Right atrium auricular region (tissue), 2 donors: ENCODE measurements around the gene CDC45. TPM values are rescaled to one million over a fixed set of nuclear protein-coding genes. Genes with fewer than 3 reads are reported as not detected.

Source experiments
- DNase-seq: peaks from one replicate; pipeline ENCODE4 v3.0.0-alpha.2; 2019; ENCODE audit warnings: low spot score
- H3K27ac ChIP-seq, 2 donors: fragments of 200-600 bp; sonication (generic); 1 replicate in 1 of 2; 2 replicates in 1 of 2; pipeline ENCODE4 v1.5.1; 2016 to 2019
- H3K27me3 ChIP-seq, 2 donors: fragments of 200-600 bp; sonication (generic); one replicate each; pipeline versions ENCODE4 v1.5.1 to v1.6.0; 2017 to 2019
- H3K36me3 ChIP-seq: fragments of 200-600 bp; sonication (generic); one replicate; pipeline ENCODE4 v1.5.1; 2016
- H3K4me1 ChIP-seq, 2 donors: fragments of 200-600 bp; sonication (generic); one replicate each; pipeline versions ENCODE4 v1.5.1 to v1.6.0; 2017 to 2019
- H3K4me3 ChIP-seq, 2 donors: fragments of 200-600 bp; sonication (generic); 1 replicate in 1 of 2; 2 replicates in 1 of 2; pipeline ENCODE4 v1.5.1; 2017 to 2019; ENCODE audit warnings: mild to moderate bottlenecking in 1 of 2, moderate library complexity in 1 of 2
- H3K9me3 ChIP-seq, 2 donors: fragments of 200-600 bp; sonication (generic); one replicate each; pipeline ENCODE4 v1.5.1; 2019
- total RNA-seq, 2 donors: library from RNA; depleted of rRNA; stranded (reverse); fragments of >200 nt; gene quantifications; one replicate each; pipeline ENCODE4 v1.1.0, GENCODE V29; 2016
- TF ChIP-seq, protein P1 (sequence below), 2 donors: fragments of 200-600 bp; sonication (generic); IDR thresholded peaks; one replicate each; pipeline ENCODE4 v1.5.1; 2019; ENCODE audit warnings: antibody characterized with exemption in 2 of 2

CDC45 gene
- total RNA-seq, 2 donors from 2014 or later: 3.3 TPM; not detected in 1

- Histone ChIP-seq H3K9me3 (no peaks in the 10 kb centered on the region), H3K27me3 (no peaks in the 10 kb centered on the region), H3K27ac (no peak overlapping the region), H3K4me3 (no peak overlapping the region), H3K36me3 (peaks cover 57% of the 10 kb centered on the region), H3K4me1 (no peaks in the 10 kb centered on the region)
- DNase-seq: no peak
- TF ChIP-seq, protein P1, sequence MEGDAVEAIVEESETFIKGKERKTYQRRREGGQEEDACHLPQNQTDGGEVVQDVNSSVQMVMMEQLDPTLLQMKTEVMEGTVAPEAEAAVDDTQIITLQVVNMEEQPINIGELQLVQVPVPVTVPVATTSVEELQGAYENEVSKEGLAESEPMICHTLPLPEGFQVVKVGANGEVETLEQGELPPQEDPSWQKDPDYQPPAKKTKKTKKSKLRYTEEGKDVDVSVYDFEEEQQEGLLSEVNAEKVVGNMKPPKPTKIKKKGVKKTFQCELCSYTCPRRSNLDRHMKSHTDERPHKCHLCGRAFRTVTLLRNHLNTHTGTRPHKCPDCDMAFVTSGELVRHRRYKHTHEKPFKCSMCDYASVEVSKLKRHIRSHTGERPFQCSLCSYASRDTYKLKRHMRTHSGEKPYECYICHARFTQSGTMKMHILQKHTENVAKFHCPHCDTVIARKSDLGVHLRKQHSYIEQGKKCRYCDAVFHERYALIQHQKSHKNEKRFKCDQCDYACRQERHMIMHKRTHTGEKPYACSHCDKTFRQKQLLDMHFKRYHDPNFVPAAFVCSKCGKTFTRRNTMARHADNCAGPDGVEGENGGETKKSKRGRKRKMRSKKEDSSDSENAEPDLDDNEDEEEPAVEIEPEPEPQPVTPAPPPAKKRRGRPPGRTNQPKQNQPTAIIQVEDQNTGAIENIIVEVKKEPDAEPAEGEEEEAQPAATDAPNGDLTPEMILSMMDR (IDR thresholded peaks at IDR 0.05): no peak
Measured at GRCh38 chr22:19464546-19464945, 15.2 kb upstream of the CDC45 start.

DNA sequence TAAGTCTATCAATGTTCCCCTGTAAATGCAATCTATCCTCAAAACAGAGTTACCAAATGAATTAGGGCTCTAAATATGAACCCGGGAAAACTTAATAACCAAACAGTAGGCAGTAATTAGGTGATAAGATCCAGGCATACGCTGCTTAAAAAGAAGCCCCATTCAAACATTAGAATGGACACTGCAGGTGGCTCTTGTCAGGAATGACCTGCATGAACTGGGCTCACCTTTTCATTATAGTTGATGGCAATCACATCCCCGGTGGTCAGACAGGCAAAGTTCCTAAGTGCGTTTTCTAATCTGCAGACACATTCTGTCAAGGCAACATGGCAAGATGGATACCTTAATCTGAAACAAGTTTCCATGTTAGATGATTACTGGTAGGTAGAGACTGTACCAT is 14.7 kb upstream of the CDC45 start:
- TF ChIP-seq, protein P1 (IDR thresholded peaks at IDR 0.05): no peak
- no peaks in the 10 kb centered on the region for H3K27me3 ChIP-seq
- no peaks in the 10 kb centered on the region for H3K4me1 ChIP-seq
- peaks cover 61% of the 10 kb centered on the region for H3K36me3 ChIP-seq
- DNase-seq: no peak
- H3K4me3 ChIP-seq: no peak overlapping the region
- H3K9me3 ChIP-seq: no peaks in the 10 kb centered on the region
- H3K27ac ChIP-seq: no peak overlapping the region

- no peak for DNase-seq
Measured at GRCh38 chr22:19466126-19466716, 13.5 kb upstream of the CDC45 start.

GRCh38 chr22:19466848-19467752 is 12.6 kb upstream of the CDC45 start:
- H3K27ac ChIP-seq: no peak overlapping the region
- no peak for DNase-seq
- no peaks in the 10 kb centered on the region for H3K4me1 ChIP-seq
- no peaks in the 10 kb centered on the region for H3K27me3 ChIP-seq
- no peak overlapping the region for H3K4me3 ChIP-seq
- H3K36me3 ChIP-seq: peaks cover 83% of the 10 kb centered on the region
- TF ChIP-seq, protein P1 (IDR thresholded peaks at IDR 0.05): no peak
- no peaks in the 10 kb centered on the region for H3K9me3 ChIP-seq

More at GRCh38 chr22:19466126-19466716, 13.5 kb upstream of the CDC45 start:
- H3K4me3 ChIP-seq: no peak overlapping the region
- no peaks in the 10 kb centered on the region for H3K4me1 ChIP-seq
- no peaks in the 10 kb centered on the region for H3K27me3 ChIP-seq
- H3K27ac ChIP-seq: no peak overlapping the region
- TF ChIP-seq, protein P1 (IDR thresholded peaks at IDR 0.05): no peak
- H3K36me3 ChIP-seq: peaks cover 74% of the 10 kb centered on the region
- H3K9me3 ChIP-seq: no peaks in the 10 kb centered on the region

GRCh38 chr22:19467912-19468311 is 11.8 kb upstream of the CDC45 start:
- H3K36me3 ChIP-seq: peaks cover 91% of the 10 kb centered on the region
- H3K27me3 ChIP-seq: no peaks in the 10 kb centered on the region
- TF ChIP-seq, protein P1 (IDR thresholded peaks at IDR 0.05): no peak
- no peaks in the 10 kb centered on the region for H3K9me3 ChIP-seq
- no peak for DNase-seq
- H3K4me3 ChIP-seq: no peak overlapping the region
- H3K4me1 ChIP-seq: no peaks in the 10 kb centered on the region
- H3K27ac ChIP-seq: no peak overlapping the region
